Breast epithelium (tissue), 4 donors: ENCODE results near the gene ARHGDIB. TPM values are rescaled to one million over a fixed set of nuclear protein-coding genes. Genes with fewer than 3 reads are reported as not detected.
A peak's percentile ranks its signal among the peaks of the same experiment; 100 is the strongest.

ENCODE experiments used
- DNase-seq, 2 donors: peaks; one replicate each; pipeline ENCODE4 v3.0.0-alpha.2; 2019; ENCODE audit warnings: low spot score in 2 of 2
- H3K27ac ChIP-seq, 2 donors: fragments of 200-600 bp; sonication (generic) in 1 of 2; one replicate each; pipeline ENCODE4 v1.5.1; 2016 to 2019; ENCODE audit warnings: mild to moderate bottlenecking in 1 of 2
- H3K27me3 ChIP-seq, 2 donors: fragments of 200-600 bp; sonication (generic) in 1 of 2; one replicate each; pipeline versions ENCODE4 v1.5.1 to v1.6.0; 2017 to 2019; ENCODE audit warnings: control low read depth in 1 of 2, mild to moderate bottlenecking in 1 of 2
- H3K36me3 ChIP-seq: fragments of 200-600 bp; one replicate; pipeline ENCODE4 v1.5.1; 2019
- H3K4me1 ChIP-seq, 2 donors: fragments of 200-600 bp; sonication (generic); one replicate each; pipeline ENCODE4 v1.5.1; 2016 to 2019; ENCODE audit warnings: control low read depth in 1 of 2
- H3K4me3 ChIP-seq, 3 donors: fragments of 200-600 bp; sonication (generic); 1 replicate in 2 of 3; 2 replicates in 1 of 3; pipeline ENCODE4 v1.5.1; 2016 to 2019; ENCODE audit warnings: mild to moderate bottlenecking in 3 of 3, moderate library complexity in 2 of 3
- H3K9me3 ChIP-seq, 2 donors: fragments of 200-600 bp; sonication (generic) in 1 of 2; one replicate each; pipeline ENCODE4 v1.5.1; 2016 to 2019; ENCODE audit warnings: control low read depth in 1 of 2
- CTCF ChIP-seq, 3 donors: fragments of 450-650 bp; IDR thresholded peaks; one replicate each; pipeline ENCODE4 v1.5.1; 2016 to 2017; ENCODE audit warnings: antibody characterized with exemption in 3 of 3, mild to moderate bottlenecking in 3 of 3, moderate library complexity in 3 of 3
- POLR2A ChIP-seq: fragments of 450-650 bp; IDR thresholded peaks from one replicate; pipeline ENCODE4 v1.6.1; 2016; ENCODE audit warnings: antibody characterized with exemption, mild to moderate bottlenecking, moderate library complexity
- POLR2AphosphoS5 ChIP-seq, 3 donors: sonication (generic); formaldehyde crosslinking; IDR thresholded peaks; one replicate each; pipeline ENCODE4 v1.6.1; 2017; ENCODE audit warnings: antibody characterized with exemption in 3 of 3
- intact Hi-C: fragments of 100-400 bp; cut with DNase I; formaldehyde crosslinking; loops from one replicate; pipeline ENCODE4 v1.15.1; 2023; ENCODE audit warnings: low total_unique reads
- total RNA-seq, 3 donors: library from RNA; depleted of rRNA; stranded (reverse); fragments of >200 nt; gene quantifications; one replicate each; pipeline ENCODE4 v1.1.0, GENCODE V29; 2016

Gene ARHGDIB
- total RNA-seq, 3 donors from 2014 or later: 159 to 222 (median 168) TPM

- no peaks in the 10 kb centered on the region for H3K9me3 ChIP-seq
- H3K27me3 ChIP-seq: no peaks in the 10 kb centered on the region
- no peaks in the 10 kb centered on the region for H3K4me1 ChIP-seq
- no peak for DNase-seq
- H3K36me3 ChIP-seq: no peaks in the 10 kb centered on the region
- peak overlapping the region in 2 of 3 donors; percentile 2 to 61 for H3K4me3 ChIP-seq
- H3K27ac ChIP-seq: peak overlapping the region; percentile 69 to 86
- TF ChIP-seq POLR2AphosphoS5 (IDR thresholded peaks at IDR 0.05) (no peak), CTCF (IDR thresholded peaks at IDR 0.05) (no peak), POLR2A (no peak)
- intact Hi-C loops: no loop called here
Observed at GRCh38 chr12:14959126-14959440, 2.3 kb downstream of the ARHGDIB start.

- H3K4me3 ChIP-seq: peak overlapping the region in 2 of 3 donors; percentile 2 to 61
- H3K4me1 ChIP-seq: no peaks in the 10 kb centered on the region
- DNase-seq: no peak
- H3K36me3 ChIP-seq: no peaks in the 10 kb centered on the region
- H3K9me3 ChIP-seq: no peaks in the 10 kb centered on the region
- H3K27ac ChIP-seq: peak overlapping the region; percentile 69 to 86
- H3K27me3 ChIP-seq: no peaks in the 10 kb centered on the region
- no peak for TF ChIP-seq POLR2A
- no peak for TF ChIP-seq POLR2AphosphoS5 (IDR thresholded peaks at IDR 0.05)
- TF ChIP-seq CTCF (IDR thresholded peaks at IDR 0.05): no peak
- intact Hi-C loops: no loop called here
Observed at GRCh38 chr12:14958361-14959125, 2.9 kb downstream of the ARHGDIB start.

GRCh38 chr12:14957551-14958168 is 3.7 kb downstream of the ARHGDIB start:
- intact Hi-C loops: no loop called here
- Histone ChIP-seq H3K4me1 (no peaks in the 10 kb centered on the region), H3K27ac (peak overlapping the region; percentile 63 to 69), H3K9me3 (no peaks in the 10 kb centered on the region), H3K36me3 (no peaks in the 10 kb centered on the region), H3K4me3 (peak overlapping the region in 2 of 3 donors; percentile 2 to 18), H3K27me3 (no peaks in the 10 kb centered on the region)
- no peak for DNase-seq
- no peak for TF ChIP-seq POLR2A

GRCh38 chr12:14956905-14957304 is 4.5 kb downstream of the ARHGDIB start:
- intact Hi-C loops: no loop called here
- no peak overlapping the region for H3K4me3 ChIP-seq
- no peak for DNase-seq
- H3K27ac ChIP-seq: peak overlapping the region; percentile 63 to 69
- H3K4me1 ChIP-seq: peaks cover 0 to 2% of the 10 kb centered on the region in 2 donors
- H3K9me3 ChIP-seq: no peaks in the 10 kb centered on the region
- TF ChIP-seq POLR2A: no peak
- TF ChIP-seq POLR2AphosphoS5 (IDR thresholded peaks at IDR 0.05): no peak
- no peak for TF ChIP-seq CTCF (IDR thresholded peaks at IDR 0.05)
- no peaks in the 10 kb centered on the region for H3K27me3 ChIP-seq
- no peaks in the 10 kb centered on the region for H3K36me3 ChIP-seq

GRCh38 chr12:14956024-14956891 is 5.1 kb downstream of the ARHGDIB start:
- H3K27ac ChIP-seq: peak overlapping the region; percentile 30 to 69
- no peak overlapping the region for H3K4me3 ChIP-seq
- TF ChIP-seq POLR2AphosphoS5 (IDR thresholded peaks at IDR 0.05) (no peak), CTCF (IDR thresholded peaks at IDR 0.05) (no peak), POLR2A (no peak)
- DNase-seq: no peak
- peaks cover 0 to 4% of the 10 kb centered on the region in 2 donors for H3K4me1 ChIP-seq
- no peaks in the 10 kb centered on the region for H3K27me3 ChIP-seq
- no peaks in the 10 kb centered on the region for H3K36me3 ChIP-seq
- intact Hi-C loops: no loop called here
- H3K9me3 ChIP-seq: no peaks in the 10 kb centered on the region
